Epithelial cell of prostate (primary cell): ENCODE measurements around the gene FARS2.

Experiments used
- DNase-seq: peaks from one replicate; pipeline ENCODE4 v3.0.0-alpha.2; 2011; ENCODE audit warnings: low read depth, low spot score
- H3K27ac ChIP-seq: fragments of 450-650 bp; 2 replicates; pipeline ENCODE4 v1.5.1; 2017; ENCODE audit warnings: mild to moderate bottlenecking

The FARS2 gene

GRCh38 chr6:5315881-5316280 is 54.6 kb downstream of the FARS2 start:
- H3K27ac ChIP-seq: no peak overlapping the region
- DNase-seq: no peak

GRCh38 chr6:5316951-5317350 is 55.6 kb downstream of the FARS2 start:
- no peak for DNase-seq
- no peak overlapping the region for H3K27ac ChIP-seq

GRCh38 chr6:5318617-5319272 is 57.4 kb downstream of the FARS2 start:
- DNase-seq: no peak

GRCh38 chr6:5323979-5324378 is 62.7 kb downstream of the FARS2 start:
- H3K27ac ChIP-seq: no peak overlapping the region
- no peak for DNase-seq

More at GRCh38 chr6:5318617-5319272, 57.4 kb downstream of the FARS2 start:
- no peak overlapping the region for H3K27ac ChIP-seq

GRCh38 chr6:5325173-5325572 is 63.9 kb downstream of the FARS2 start:
- DNase-seq: no peak
- no peak overlapping the region for H3K27ac ChIP-seq

GRCh38 chr6:5326022-5326641 is 64.8 kb downstream of the FARS2 start:
- DNase-seq: no peak
- no peak overlapping the region for H3K27ac ChIP-seq

GRCh38 chr6:5328800-5329199 is 67.5 kb downstream of the FARS2 start:
- DNase-seq: no peak
- no peak overlapping the region for H3K27ac ChIP-seq

- DNase-seq: no peak
- no peak overlapping the region for H3K27ac ChIP-seq
These were observed 70.6 kb downstream of the FARS2 start for GRCh38 chr6:5331845-5332442.

GRCh38 chr6:5333658-5334057 is 72.3 kb downstream of the FARS2 start:
- DNase-seq: no peak
- H3K27ac ChIP-seq: no peak overlapping the region

- DNase-seq: no peak
- no peak overlapping the region for H3K27ac ChIP-seq
These were observed 73.0 kb downstream of the FARS2 start for GRCh38 chr6:5334341-5334740.

GRCh38 chr6:5335020-5335419 is 73.7 kb downstream of the FARS2 start:
- H3K27ac ChIP-seq: no peak overlapping the region
- DNase-seq: no peak

GRCh38 chr6:5337573-5337972 is 76.3 kb downstream of the FARS2 start:
- DNase-seq: no peak
- H3K27ac ChIP-seq: no peak overlapping the region

GRCh38 chr6:5338177-5338960 is 77.1 kb downstream of the FARS2 start:
- DNase-seq: no peak
- H3K27ac ChIP-seq: no peak overlapping the region

GRCh38 chr6:5339786-5340185 is 78.5 kb downstream of the FARS2 start:
- H3K27ac ChIP-seq: no peak overlapping the region
- DNase-seq: no peak

- no peak for DNase-seq
- no peak overlapping the region for H3K27ac ChIP-seq
These were observed 80.5 kb downstream of the FARS2 start for GRCh38 chr6:5341845-5342244.

- no peak for DNase-seq
These were observed 82.7 kb downstream of the FARS2 start for GRCh38 chr6:5343998-5344397.

GRCh38 chr6:5345324-5345723 is 84.0 kb downstream of the FARS2 start:
- H3K27ac ChIP-seq: no peak overlapping the region
- no peak for DNase-seq

More at GRCh38 chr6:5343998-5344397, 82.7 kb downstream of the FARS2 start:
- no peak overlapping the region for H3K27ac ChIP-seq

- no peak for DNase-seq
- no peak overlapping the region for H3K27ac ChIP-seq
These were observed 90.4 kb downstream of the FARS2 start for GRCh38 chr6:5351552-5352210.

GRCh38 chr6:5353971-5354370 is 92.7 kb downstream of the FARS2 start:
- no peak overlapping the region for H3K27ac ChIP-seq
- no peak for DNase-seq

GRCh38 chr6:5357486-5357885 is 96.2 kb downstream of the FARS2 start:
- no peak overlapping the region for H3K27ac ChIP-seq
- DNase-seq: no peak
